Measurements from ENCODE around the gene SLC25A23.

Gene SLC25A23

GRCh38 chr19:6473647-6474046, 14.1 kb upstream of the SLC25A23 start:
- WGBS (ENCODE audit: insufficient coverage), result 100% methylated on average over 1 of the region's 9 CpGs
- no peak overlapping the region for H3K4me3 ChIP-seq (ENCODE audit: control insufficient read depth in 1 of 7, extremely low read depth in 1 of 7, insufficient read depth in 4 of 7, low read depth in 2 of 7, low read length in 6 of 7)
- POLR2A ChIA-PET, result interaction anchor here (0.6 kb wide), 1 partner anchor 216 kb away, joined by 5 read pairs; no protein-coding TSS in a partner anchor
- CTCF ChIA-PET, result interaction anchor here (1.5 kb wide), 1 partner anchor 10 kb away, joined by 4 read pairs; the partner anchor contains the start of gene CRB3
- peaks cover under 1 to 29% (median 18%) of the 10 kb centered on the region in 4 experiments for H3K36me3 ChIP-seq (ENCODE audit: control insufficient read depth in 4 of 4, insufficient read depth in 4 of 4, low read length in 3 of 4)
- DNase-seq, result no peak
- no peak overlapping the region for H3K27ac ChIP-seq (ENCODE audit: insufficient read depth in 1 of 2, low read depth in 1 of 2, low read length in 2 of 2, poor library complexity in 1 of 2, severe bottlenecking in 2 of 2)
- no peaks in the 10 kb centered on the region for H3K9me3 ChIP-seq (ENCODE audit: control extremely low read depth in 1 of 5, control insufficient read depth in 4 of 5, insufficient read depth in 2 of 5, low read depth in 1 of 5, low read length in 4 of 5)
- no peaks in the 10 kb centered on the region for H3K4me1 ChIP-seq (ENCODE audit: control extremely low read depth in 1 of 4, control insufficient read depth in 4 of 4, insufficient read depth in 4 of 4, low read length in 3 of 4)
- no peaks in the 10 kb centered on the region for H3K27me3 ChIP-seq (replicated peaks in 2 of 5; ENCODE audit: control insufficient read depth in 4 of 5, insufficient read depth in 5 of 5, low read length in 4 of 5)

- CTCF ChIA-PET, result interaction anchor here (1.5 to 1.6 kb wide), 2 partner anchors 9 kb away, joined by 4 to 6 read pairs; partner anchors contain the start of genes CRB3 and DENND1C
- no peak overlapping the region for H3K4me3 ChIP-seq (ENCODE audit: control insufficient read depth in 1 of 7, extremely low read depth in 1 of 7, insufficient read depth in 4 of 7, low read depth in 2 of 7, low read length in 6 of 7)
- peaks cover 2 to 29% (median 21%) of the 10 kb centered on the region in 4 experiments for H3K36me3 ChIP-seq (ENCODE audit: control insufficient read depth in 4 of 4, insufficient read depth in 4 of 4, low read length in 3 of 4)
- POLR2A ChIA-PET, result no interaction called here
- H3K4me1 ChIP-seq (ENCODE audit: control extremely low read depth in 1 of 4, control insufficient read depth in 4 of 4, insufficient read depth in 4 of 4, low read length in 3 of 4), result no peaks in the 10 kb centered on the region
- DNase-seq, result no peak
- no peaks in the 10 kb centered on the region for H3K27me3 ChIP-seq (replicated peaks in 2 of 5; ENCODE audit: control insufficient read depth in 4 of 5, insufficient read depth in 5 of 5, low read length in 4 of 5)
- WGBS (ENCODE audit: insufficient coverage), result 100% methylated on average over 3 of the region's 4 CpGs
- no peaks in the 10 kb centered on the region for H3K9me3 ChIP-seq (ENCODE audit: control extremely low read depth in 1 of 5, control insufficient read depth in 4 of 5, insufficient read depth in 2 of 5, low read depth in 1 of 5, low read length in 4 of 5)
- no peak overlapping the region for H3K27ac ChIP-seq (ENCODE audit: insufficient read depth in 1 of 2, low read depth in 1 of 2, low read length in 2 of 2, poor library complexity in 1 of 2, severe bottlenecking in 2 of 2)
Observed at GRCh38 chr19:6472713-6473112, 13.1 kb upstream of the SLC25A23 start.

- H3K36me3 ChIP-seq (ENCODE audit: control insufficient read depth in 4 of 4, insufficient read depth in 4 of 4, low read length in 3 of 4), result peaks cover 2 to 17% (median 14%) of the 10 kb centered on the region in 4 experiments
- no peak overlapping the region for H3K4me3 ChIP-seq (ENCODE audit: control insufficient read depth in 1 of 7, extremely low read depth in 1 of 7, insufficient read depth in 4 of 7, low read depth in 2 of 7, low read length in 6 of 7)
- no peak for DNase-seq
- ChIA-PET CTCF (no interaction called here), POLR2A (interaction anchor here (0.6 kb wide), 1 partner anchor 393 kb away, joined by 4 read pairs; no protein-coding TSS in a partner anchor)
- H3K4me1 ChIP-seq (ENCODE audit: control extremely low read depth in 1 of 4, control insufficient read depth in 4 of 4, insufficient read depth in 4 of 4, low read length in 3 of 4), result no peaks in the 10 kb centered on the region
- WGBS (ENCODE audit: insufficient coverage), result 97% methylated on average over 8 of the region's 14 CpGs
- no peaks in the 10 kb centered on the region for H3K27me3 ChIP-seq (replicated peaks in 2 of 5; ENCODE audit: control insufficient read depth in 4 of 5, insufficient read depth in 5 of 5, low read length in 4 of 5)
- H3K9me3 ChIP-seq (ENCODE audit: control extremely low read depth in 1 of 5, control insufficient read depth in 4 of 5, insufficient read depth in 2 of 5, low read depth in 1 of 5, low read length in 4 of 5), result no peaks in the 10 kb centered on the region
- no peak overlapping the region for H3K27ac ChIP-seq (ENCODE audit: insufficient read depth in 1 of 2, low read depth in 1 of 2, low read length in 2 of 2, poor library complexity in 1 of 2, severe bottlenecking in 2 of 2)
Observed at GRCh38 chr19:6471076-6471475, 11.5 kb upstream of the SLC25A23 start.

- ChIA-PET CTCF (no interaction called here), POLR2A (no interaction called here)
- Histone ChIP-seq H3K27ac (ENCODE audit: insufficient read depth in 1 of 2, low read depth in 1 of 2, low read length in 2 of 2, poor library complexity in 1 of 2, severe bottlenecking in 2 of 2) (no peak overlapping the region), H3K4me3 (ENCODE audit: control insufficient read depth in 1 of 7, extremely low read depth in 1 of 7, insufficient read depth in 4 of 7, low read depth in 2 of 7, low read length in 6 of 7) (no peak overlapping the region), H3K27me3 (replicated peaks in 2 of 5; ENCODE audit: control insufficient read depth in 4 of 5, insufficient read depth in 5 of 5, low read length in 4 of 5) (peaks cover 0 to 6% (median 0%) of the 10 kb centered on the region in 5 experiments), H3K9me3 (ENCODE audit: control extremely low read depth in 1 of 5, control insufficient read depth in 4 of 5, insufficient read depth in 2 of 5, low read depth in 1 of 5, low read length in 4 of 5) (no peaks in the 10 kb centered on the region), H3K4me1 (ENCODE audit: control extremely low read depth in 1 of 4, control insufficient read depth in 4 of 4, insufficient read depth in 4 of 4, low read length in 3 of 4) (no peaks in the 10 kb centered on the region), H3K36me3 (ENCODE audit: control insufficient read depth in 4 of 4, insufficient read depth in 4 of 4, low read length in 3 of 4) (peaks cover 2 to 11% (median 7%) of the 10 kb centered on the region in 4 experiments)
- DNase-seq, result no peak
- WGBS (ENCODE audit: insufficient coverage), result 96% methylated on average over 6 of the region's 8 CpGs
Observed at GRCh38 chr19:6470173-6470572, 10.6 kb upstream of the SLC25A23 start.

GRCh38 chr19:6467384-6467783, 7.8 kb upstream of the SLC25A23 start:
- POLR2A ChIA-PET, result no interaction called here
- WGBS (ENCODE audit: insufficient coverage), result 100% methylated on average over 5 of the region's 8 CpGs
- H3K27ac ChIP-seq (ENCODE audit: insufficient read depth in 1 of 2, low read depth in 1 of 2, low read length in 2 of 2, poor library complexity in 1 of 2, severe bottlenecking in 2 of 2), result no peak overlapping the region
- H3K27me3 ChIP-seq (replicated peaks in 2 of 5; ENCODE audit: control insufficient read depth in 4 of 5, insufficient read depth in 5 of 5, low read length in 4 of 5), result peaks cover 0 to 24% (median 6%) of the 10 kb centered on the region in 5 experiments
- H3K4me1 ChIP-seq (ENCODE audit: control extremely low read depth in 1 of 4, control insufficient read depth in 4 of 4, insufficient read depth in 4 of 4, low read length in 3 of 4), result peaks cover 0 to 8% (median 6%) of the 10 kb centered on the region in 4 experiments
- CTCF ChIA-PET, result interaction anchor here (0.5 to 1.2 kb wide), 2 partner anchors 14 to 30 kb away, joined by 4 read pairs; partner anchors contain the start of gene DENND1C
- H3K4me3 ChIP-seq (ENCODE audit: control insufficient read depth in 1 of 7, extremely low read depth in 1 of 7, insufficient read depth in 4 of 7, low read depth in 2 of 7, low read length in 6 of 7), result no peak overlapping the region
- DNase-seq, result no peak
- no peaks in the 10 kb centered on the region for H3K9me3 ChIP-seq (ENCODE audit: control extremely low read depth in 1 of 5, control insufficient read depth in 4 of 5, insufficient read depth in 2 of 5, low read depth in 1 of 5, low read length in 4 of 5)
- H3K36me3 ChIP-seq (ENCODE audit: control insufficient read depth in 4 of 4, insufficient read depth in 4 of 4, low read length in 3 of 4), result peaks cover 2 to 6% (median 4%) of the 10 kb centered on the region in 4 experiments

GRCh38 chr19:6466526-6467248, 7.1 kb upstream of the SLC25A23 start:
- no peak for DNase-seq
- POLR2A ChIA-PET, result no interaction called here
- 95% methylated on average over 19 of the region's 21 CpGs for WGBS (ENCODE audit: insufficient coverage)
- Histone ChIP-seq H3K9me3 (ENCODE audit: control extremely low read depth in 1 of 5, control insufficient read depth in 4 of 5, insufficient read depth in 2 of 5, low read depth in 1 of 5, low read length in 4 of 5) (no peaks in the 10 kb centered on the region), H3K27ac (ENCODE audit: insufficient read depth in 1 of 2, low read depth in 1 of 2, low read length in 2 of 2, poor library complexity in 1 of 2, severe bottlenecking in 2 of 2) (no peak overlapping the region), H3K4me3 (ENCODE audit: control insufficient read depth in 1 of 7, extremely low read depth in 1 of 7, insufficient read depth in 4 of 7, low read depth in 2 of 7, low read length in 6 of 7) (no peak overlapping the region), H3K27me3 (replicated peaks in 2 of 5; ENCODE audit: control insufficient read depth in 4 of 5, insufficient read depth in 5 of 5, low read length in 4 of 5) (peaks cover 0 to 24% (median 8%) of the 10 kb centered on the region in 5 experiments), H3K36me3 (ENCODE audit: control insufficient read depth in 4 of 4, insufficient read depth in 4 of 4, low read length in 3 of 4) (peaks cover 2 to 6% (median 4%) of the 10 kb centered on the region in 4 experiments), H3K4me1 (ENCODE audit: control extremely low read depth in 1 of 4, control insufficient read depth in 4 of 4, insufficient read depth in 4 of 4, low read length in 3 of 4) (peaks cover 0 to 8% (median 6%) of the 10 kb centered on the region in 4 experiments)
- CTCF ChIA-PET, result no interaction called here

- H3K4me3 ChIP-seq (ENCODE audit: control insufficient read depth in 1 of 7, extremely low read depth in 1 of 7, insufficient read depth in 4 of 7, low read depth in 2 of 7, low read length in 6 of 7), result no peak overlapping the region
- DNase-seq, result no peak
- H3K9me3 ChIP-seq (ENCODE audit: control extremely low read depth in 1 of 5, control insufficient read depth in 4 of 5, insufficient read depth in 2 of 5, low read depth in 1 of 5, low read length in 4 of 5), result no peaks in the 10 kb centered on the region
- peaks cover 2 to 3% (median 3%) of the 10 kb centered on the region in 4 experiments for H3K36me3 ChIP-seq (ENCODE audit: control insufficient read depth in 4 of 4, insufficient read depth in 4 of 4, low read length in 3 of 4)
- H3K27me3 ChIP-seq (replicated peaks in 2 of 5; ENCODE audit: control insufficient read depth in 4 of 5, insufficient read depth in 5 of 5, low read length in 4 of 5), result peaks cover 0 to 24% (median 8%) of the 10 kb centered on the region in 5 experiments
- ChIA-PET POLR2A (no interaction called here), CTCF (interaction anchor here (0.8 to 1.5 kb wide), 2 partner anchors 16 to 17 kb away, joined by 4 to 5 read pairs; partner anchors contain the start of gene DENND1C)
- WGBS (ENCODE audit: insufficient coverage), result 91% methylated on average over 7 of the region's 8 CpGs
- peaks cover 0 to 10% (median 8%) of the 10 kb centered on the region in 4 experiments for H3K4me1 ChIP-seq (ENCODE audit: control extremely low read depth in 1 of 4, control insufficient read depth in 4 of 4, insufficient read depth in 4 of 4, low read length in 3 of 4)
- H3K27ac ChIP-seq (ENCODE audit: insufficient read depth in 1 of 2, low read depth in 1 of 2, low read length in 2 of 2, poor library complexity in 1 of 2, severe bottlenecking in 2 of 2), result no peak overlapping the region
Observed at GRCh38 chr19:6465663-6466062, 6.1 kb upstream of the SLC25A23 start.
